Esophagus mucosa (tissue), 1 donor: Measurements from ENCODE around the gene CDC42BPA. TPM values are rescaled to one million over a fixed set of nuclear protein-coding genes. Genes with fewer than 3 reads are reported as not detected.
"Not testable (repeated sequence)": the region's sequence is repeated elsewhere in the genome, so short reads cannot be mapped to it uniquely, and the experiment has no call there.

Experiments
- ATAC-seq: fragments of 200-7000 bp; cut with Tn5 transposase; one replicate; pipeline ENCODE4 v1.9.1; 2020
- total RNA-seq: library from RNA; stranded (reverse); gene quantifications from one replicate; pipeline ENCODE4 v1.2.4, GENCODE V29; 2023
- donor health status: DM: yes; HTN: yes; CAD: no.

The CDC42BPA gene
- total RNA-seq, 1 donor from 2014 or later = 11.1 TPM

- no peak for ATAC-seq
Measured at GRCh38 chr1:227308367-227309336, 9.6 kb downstream of the CDC42BPA start.

GRCh38 chr1:227306689-227307088 is 11.6 kb downstream of the CDC42BPA start:
- ATAC-seq = no peak

GRCh38 chr1:227305894-227306626 is 12.2 kb downstream of the CDC42BPA start:
- ATAC-seq = peak; percentile 79

GRCh38 chr1:227304665-227305064 is 13.6 kb downstream of the CDC42BPA start:
- ATAC-seq = no peak

DNA sequence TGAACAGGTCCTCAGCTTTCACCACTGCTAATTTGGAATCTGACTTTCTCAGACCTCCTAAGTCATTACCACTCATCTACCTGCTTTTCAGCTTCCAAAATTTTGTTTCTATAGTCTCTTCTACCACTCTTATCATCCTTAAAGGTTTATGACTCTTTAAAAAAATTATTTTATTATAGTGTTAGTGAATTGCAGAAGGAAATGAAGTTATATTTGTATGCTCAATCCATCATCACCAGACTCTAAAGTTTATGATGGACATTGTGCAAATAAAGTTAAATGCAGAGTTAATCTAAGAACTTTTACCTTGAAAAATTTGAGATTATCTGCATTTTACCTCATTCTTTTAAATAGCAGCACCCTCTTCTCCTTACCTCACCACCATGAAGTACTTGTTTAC is 14.6 kb downstream of the CDC42BPA start:
- no peak for ATAC-seq

GRCh38 chr1:227300682-227301081 is 17.6 kb downstream of the CDC42BPA start:
- peak; percentile 64 for ATAC-seq

GRCh38 chr1:227299688-227300087 is 18.6 kb downstream of the CDC42BPA start:
- peak; percentile 94 for ATAC-seq

GRCh38 chr1:227299241-227299627 is 19.1 kb downstream of the CDC42BPA start:
- no peak for ATAC-seq

DNA sequence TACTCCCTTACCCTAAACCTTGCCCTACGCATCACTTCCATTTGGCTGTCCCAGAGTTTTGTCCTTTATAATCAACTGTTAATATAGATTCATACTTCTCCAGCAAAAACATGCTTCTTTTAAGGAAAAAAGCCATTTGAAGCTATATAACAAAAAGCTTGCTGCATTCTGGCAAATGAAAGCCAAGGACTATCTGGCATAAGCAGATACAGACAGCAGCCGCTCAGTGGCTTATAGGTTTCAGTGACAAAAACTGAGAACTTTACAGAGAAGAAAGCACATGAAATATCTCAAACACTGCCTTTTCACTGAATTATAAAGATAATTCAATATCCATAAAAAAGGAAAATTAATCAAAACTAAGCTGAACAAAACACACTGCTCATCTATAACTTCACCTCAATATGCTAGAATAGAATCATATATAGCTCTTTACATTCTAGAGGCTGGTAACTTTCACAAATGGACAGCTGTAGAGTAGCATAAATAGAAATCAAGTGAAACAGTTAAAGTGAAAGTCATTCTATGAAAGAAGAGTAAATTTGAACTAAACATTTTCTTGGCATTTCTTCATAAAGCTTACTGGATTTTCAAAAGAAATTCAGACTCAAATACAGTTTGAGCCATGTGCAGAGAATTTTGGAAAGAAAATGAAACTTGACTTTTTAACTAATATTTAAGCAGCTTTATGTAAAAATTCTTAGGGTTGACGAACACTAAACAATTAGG is 19.6 kb downstream of the CDC42BPA start:
- ATAC-seq = no peak

DNA sequence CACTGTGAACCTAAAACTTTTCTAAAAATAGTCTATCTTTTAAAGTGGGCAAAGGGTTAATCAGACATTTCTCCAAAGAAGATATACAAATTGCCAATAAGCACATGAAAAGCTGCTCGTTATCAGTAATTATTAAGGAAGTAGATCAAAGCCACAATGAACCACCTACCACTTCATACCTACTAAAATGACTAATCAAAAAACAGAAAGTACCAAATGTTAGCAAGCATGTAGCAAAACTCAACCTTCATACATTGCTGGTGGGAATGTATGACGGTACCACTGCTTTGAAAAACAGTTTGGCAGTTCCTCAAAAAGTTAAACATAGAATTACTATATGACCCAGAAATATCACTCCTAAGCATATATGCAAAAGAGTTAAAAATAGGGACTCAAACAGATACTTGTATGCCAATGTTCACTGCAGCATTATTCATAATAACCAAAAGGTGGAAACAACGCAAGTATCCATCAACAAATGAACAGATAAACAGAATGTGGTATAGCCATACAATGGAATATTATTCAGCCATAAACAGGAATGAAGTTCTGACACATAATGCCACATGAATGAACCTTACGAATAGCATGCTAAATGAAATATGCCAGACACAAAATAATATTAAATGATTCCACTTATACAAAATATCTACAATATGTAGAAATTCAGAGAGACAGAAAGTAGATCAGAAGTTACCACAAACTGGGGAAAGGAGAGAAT is 21.1 kb downstream of the CDC42BPA start:
- no peak for ATAC-seq

DNA sequence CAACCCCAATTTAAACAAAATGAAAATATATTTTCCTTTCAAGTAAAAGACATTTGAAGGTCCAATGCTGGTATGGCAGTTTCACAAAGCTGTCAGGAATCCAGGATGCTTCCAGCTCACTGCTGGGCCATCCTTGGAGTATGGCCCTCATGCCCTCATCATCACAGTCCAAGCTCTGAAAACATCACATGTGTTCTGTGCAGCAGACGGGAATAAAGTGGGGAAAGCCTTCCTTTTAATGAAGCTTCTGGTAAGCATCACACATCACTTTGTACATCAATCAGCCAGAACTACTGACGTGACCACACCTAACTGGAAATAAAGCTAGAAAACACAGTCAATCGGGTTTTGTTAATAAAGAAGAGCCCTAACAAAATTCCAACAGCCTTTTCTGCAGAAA is 22.7 kb downstream of the CDC42BPA start:
- ATAC-seq = no peak

DNA sequence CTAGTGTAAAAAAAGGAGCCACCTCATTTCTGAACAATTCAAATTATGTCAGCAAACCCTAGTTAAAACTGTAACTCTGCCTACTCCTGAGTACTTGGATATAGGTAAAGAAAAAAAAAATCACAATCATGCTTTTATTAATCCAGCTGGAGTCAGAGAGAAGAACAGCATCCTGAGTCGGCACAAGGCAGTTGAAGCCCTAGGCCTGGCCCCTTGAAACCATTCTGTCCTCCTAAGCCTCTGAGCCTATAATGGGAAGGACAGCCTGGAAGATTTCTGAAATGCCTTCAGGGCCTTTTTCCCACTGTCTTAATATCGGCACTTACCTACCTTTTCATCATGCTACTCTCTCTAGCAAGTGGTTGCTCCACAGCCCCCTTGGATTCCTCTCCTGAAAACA is 32.5 kb downstream of the CDC42BPA start:
- ATAC-seq = no peak

- ATAC-seq = no peak
Measured at GRCh38 chr1:227281371-227281770, 36.9 kb downstream of the CDC42BPA start.

- peak; percentile 22 for ATAC-seq
Measured at GRCh38 chr1:227280836-227281235, 37.5 kb downstream of the CDC42BPA start.

GRCh38 chr1:227276156-227276693 is 42.1 kb downstream of the CDC42BPA start:
- not testable (repeated sequence) for ATAC-seq

- no peak for ATAC-seq
Measured at GRCh38 chr1:227273557-227273956, 44.7 kb downstream of the CDC42BPA start.

- ATAC-seq = no peak
Measured at GRCh38 chr1:227272428-227272827, 45.9 kb downstream of the CDC42BPA start.

GRCh38 chr1:227270554-227270953 is 47.7 kb downstream of the CDC42BPA start:
- ATAC-seq = no peak

GRCh38 chr1:227268943-227269342 is 49.3 kb downstream of the CDC42BPA start:
- ATAC-seq = no peak

DNA sequence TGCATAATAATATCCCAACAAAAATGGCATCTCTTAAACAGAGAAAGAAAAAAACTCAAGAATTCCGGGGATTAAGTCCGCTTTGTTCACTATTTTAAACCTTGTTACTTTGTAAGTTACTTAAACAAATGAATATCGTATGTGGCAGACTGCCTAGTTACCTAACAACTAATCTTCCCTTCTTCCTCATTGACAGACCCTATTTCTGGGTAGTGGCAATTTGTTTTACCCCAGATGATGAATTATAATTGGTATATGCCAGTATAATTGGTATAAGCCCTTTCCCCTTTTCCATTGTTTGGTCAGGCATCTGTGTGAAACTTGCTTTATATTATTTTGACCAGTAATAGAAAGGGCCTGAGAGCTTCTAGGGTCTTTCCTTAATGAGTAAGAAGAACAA is 52.4 kb downstream of the CDC42BPA start:
- no peak for ATAC-seq

DNA sequence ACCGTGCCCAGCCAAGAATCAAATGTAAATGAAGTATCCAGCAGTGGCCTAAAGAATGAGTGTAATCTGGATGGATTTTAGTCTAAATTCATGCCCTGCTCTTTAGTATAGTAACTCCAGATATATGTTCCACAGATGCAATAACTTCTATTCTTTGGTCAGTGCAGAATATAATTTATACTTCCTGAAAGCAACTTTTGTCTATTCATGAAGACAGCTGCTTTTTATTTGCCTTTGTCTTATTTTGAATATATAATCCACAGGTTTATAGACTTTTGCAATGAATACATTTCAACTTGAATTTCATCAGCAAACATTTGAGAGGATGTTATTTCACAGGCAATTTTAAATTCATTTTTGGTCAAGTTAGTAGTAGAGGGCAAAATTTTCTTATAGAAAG is 54.4 kb downstream of the CDC42BPA start:
- ATAC-seq = no peak

DNA sequence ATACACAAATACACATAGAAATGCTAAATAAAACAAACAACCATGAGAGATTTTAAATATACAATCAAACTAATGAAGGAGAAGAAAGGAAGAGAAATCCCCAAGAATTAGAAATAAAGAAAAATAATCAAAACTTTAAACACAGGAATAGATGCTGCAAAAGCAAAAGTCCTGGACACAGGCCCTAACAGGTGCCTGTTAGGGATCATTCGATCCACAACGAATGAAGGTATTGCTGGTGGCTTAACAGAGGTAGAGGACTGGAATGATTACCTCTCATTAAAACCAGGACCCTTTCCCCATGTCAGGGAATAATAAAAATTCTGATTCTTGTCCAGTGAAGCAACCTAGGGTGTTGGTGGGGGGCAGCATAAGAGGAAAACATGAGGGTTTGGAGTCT is 56.8 kb downstream of the CDC42BPA start:
- no peak for ATAC-seq
